NCI-H2196 (cell line): ENCODE data around the gene MPZL3.
"Not testable (repeated sequence)": the region's sequence is repeated elsewhere in the genome, so short reads cannot be mapped to it uniquely, and the experiment has no call there.

Source experiments
- DNase-seq: peaks from one replicate; lab custom pipeline; 2025; ENCODE audit not compliant: unreplicated experiment; lab: John Stamatoyannopoulos, UW

MPZL3 gene

GRCh38 chr11:118186346-118187107 lies 65.6 kb downstream of the MPZL3 start:
- no peak for DNase-seq

GRCh38 chr11:118184784-118185579 lies 67.2 kb downstream of the MPZL3 start:
- DNase-seq: no peak

- not testable (repeated sequence) for DNase-seq
These were observed 68.5 kb downstream of the MPZL3 start for GRCh38 chr11:118183691-118184090.

- no peak for DNase-seq
These were observed 71.9 kb downstream of the MPZL3 start for GRCh38 chr11:118180300-118180703.

- no peak for DNase-seq
These were observed 75.4 kb downstream of the MPZL3 start for GRCh38 chr11:118176778-118177134.
